EH (cell line): ENCODE measurements around the gene KCTD17.

ENCODE experiments used
- DNase-seq: peaks from one replicate; pipeline ENCODE4 v3.0.0-alpha.2; 2015; ENCODE audit warnings: low read depth

Gene KCTD17

DNA sequence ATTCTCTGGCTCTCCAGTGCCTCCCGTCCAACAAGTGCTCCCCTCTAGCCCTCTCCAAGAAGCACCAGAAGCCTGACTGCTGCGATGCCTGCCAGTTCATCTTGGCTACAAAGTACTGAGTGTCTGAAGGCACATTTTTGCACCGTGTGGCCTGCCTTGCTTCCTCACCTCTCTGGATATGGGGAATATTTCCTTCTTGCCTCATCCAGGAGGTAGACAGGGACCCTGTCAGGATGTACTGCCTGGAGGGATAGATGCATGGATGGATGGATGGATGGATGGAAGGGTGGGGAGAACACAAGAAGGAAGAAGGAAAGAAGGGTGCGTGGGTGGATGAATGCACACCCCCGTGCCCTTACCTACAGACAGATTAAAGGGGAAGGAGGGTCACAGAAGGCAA is 27.6 kb downstream of the KCTD17 start:
- no peak for DNase-seq

DNA sequence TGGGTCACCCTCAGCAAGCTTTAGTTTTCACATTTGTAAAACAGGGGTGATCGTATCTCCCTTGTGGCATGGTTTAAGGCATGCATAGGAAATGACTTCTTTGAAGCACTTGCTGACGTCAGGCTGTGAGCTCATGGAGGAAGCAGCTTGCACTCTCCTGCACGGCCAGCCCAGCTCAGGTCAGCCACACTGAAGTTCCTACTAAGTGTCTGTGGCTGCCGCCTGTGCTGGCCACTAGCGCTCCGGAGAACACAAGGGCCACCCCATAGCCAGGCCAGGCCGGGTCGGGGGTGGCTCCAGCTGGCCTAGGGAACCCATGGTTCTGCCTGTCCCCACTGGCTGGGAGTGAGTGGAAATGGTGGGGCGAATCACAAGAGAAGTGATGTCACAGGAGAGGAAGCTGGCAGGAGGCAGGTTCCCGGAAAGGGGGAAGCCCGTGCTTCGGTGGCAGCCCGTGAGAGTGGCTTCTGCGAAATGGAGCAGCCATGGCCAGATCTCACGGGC is 28.2 kb downstream of the KCTD17 start:
- peak; percentile 61 for DNase-seq

DNA sequence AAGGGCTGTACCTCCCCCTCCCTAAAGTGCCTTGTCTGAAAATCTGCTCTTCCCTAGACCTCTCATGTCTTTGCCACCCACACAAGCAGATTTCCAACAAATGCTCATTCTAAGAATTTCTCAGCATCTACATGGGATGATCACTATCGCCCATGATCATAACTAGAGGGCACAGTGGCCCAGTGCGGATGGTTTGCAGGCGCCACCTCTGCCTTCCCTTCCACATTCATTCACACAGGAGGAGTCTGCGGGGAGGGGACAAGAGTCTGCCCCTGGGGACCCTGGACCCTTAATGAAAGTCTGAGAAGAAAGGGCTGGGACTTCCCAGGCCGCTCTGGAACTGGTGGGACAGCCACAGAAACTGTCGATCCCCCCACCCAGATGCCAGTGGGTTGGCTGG is 28.9 kb downstream of the KCTD17 start:
- DNase-seq, result no peak

DNA sequence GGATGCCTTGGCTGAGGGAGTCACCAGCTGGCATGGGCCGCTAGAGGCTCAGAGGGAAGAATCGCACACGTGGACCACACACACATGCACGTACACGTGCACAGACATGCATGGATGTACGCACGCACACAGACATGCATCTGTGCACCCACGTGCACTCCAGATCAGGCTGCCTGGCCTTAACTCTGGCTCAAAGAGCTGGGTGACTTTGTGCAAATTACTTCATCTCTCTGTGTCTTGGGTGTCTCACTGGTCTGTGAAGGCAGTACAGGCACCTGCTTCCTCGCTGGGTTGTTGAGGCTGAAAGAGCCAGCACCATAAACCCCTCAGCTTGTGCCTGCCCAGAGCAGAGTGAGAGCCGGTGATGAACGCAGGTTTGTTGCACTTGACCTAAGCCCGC is 29.3 kb downstream of the KCTD17 start:
- no peak for DNase-seq

DNA sequence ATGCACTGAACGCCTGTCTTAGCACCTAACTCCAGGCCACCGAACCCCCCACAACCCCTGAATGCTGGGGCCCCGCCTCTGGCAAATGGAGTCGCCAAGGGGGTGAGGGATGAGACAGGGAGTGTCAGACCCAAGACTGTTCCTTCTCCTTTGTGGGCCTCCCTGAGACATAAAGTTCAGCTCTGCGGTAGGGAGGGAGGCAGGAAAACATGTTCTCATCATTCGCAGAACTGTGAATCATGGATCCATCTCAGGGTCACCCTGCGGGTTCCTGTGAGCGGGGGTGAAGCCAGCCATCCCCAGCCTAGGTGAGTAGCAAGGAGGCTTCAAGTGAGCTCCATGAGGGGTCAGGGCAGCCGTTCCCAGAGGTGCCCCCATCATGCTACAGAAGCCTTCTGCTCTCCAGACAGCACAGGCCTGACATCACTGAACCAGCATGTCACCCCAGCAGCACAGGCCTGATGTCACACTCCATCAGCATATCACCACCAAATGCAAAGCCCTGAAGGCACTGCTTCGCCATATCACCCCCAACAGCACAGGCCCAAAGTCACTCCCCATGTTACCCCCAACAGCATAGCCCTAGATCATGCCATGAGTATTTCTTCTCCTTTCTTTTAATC is 30.8 kb downstream of the KCTD17 start:
- no peak for DNase-seq

DNA sequence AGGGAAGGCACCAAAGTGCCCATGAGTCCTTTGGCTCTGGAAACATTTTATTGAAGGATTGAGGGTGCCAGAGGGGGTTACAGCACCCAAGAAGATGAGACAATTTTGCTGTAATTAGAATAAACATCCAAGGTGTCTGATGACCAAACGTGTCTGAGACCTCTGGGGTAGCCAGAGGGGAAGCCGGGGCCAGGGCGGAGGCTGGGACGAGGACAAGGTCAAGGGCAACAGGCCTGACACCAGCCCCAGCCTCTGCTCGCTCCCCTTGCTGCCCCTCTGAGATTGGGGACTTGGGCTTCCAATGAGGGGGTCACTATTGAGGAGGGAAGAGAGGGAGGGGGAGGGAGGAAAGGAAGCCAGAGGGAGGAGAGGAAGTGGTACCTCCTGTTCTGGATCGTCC is 32.4 kb downstream of the KCTD17 start:
- DNase-seq, result no peak

DNA sequence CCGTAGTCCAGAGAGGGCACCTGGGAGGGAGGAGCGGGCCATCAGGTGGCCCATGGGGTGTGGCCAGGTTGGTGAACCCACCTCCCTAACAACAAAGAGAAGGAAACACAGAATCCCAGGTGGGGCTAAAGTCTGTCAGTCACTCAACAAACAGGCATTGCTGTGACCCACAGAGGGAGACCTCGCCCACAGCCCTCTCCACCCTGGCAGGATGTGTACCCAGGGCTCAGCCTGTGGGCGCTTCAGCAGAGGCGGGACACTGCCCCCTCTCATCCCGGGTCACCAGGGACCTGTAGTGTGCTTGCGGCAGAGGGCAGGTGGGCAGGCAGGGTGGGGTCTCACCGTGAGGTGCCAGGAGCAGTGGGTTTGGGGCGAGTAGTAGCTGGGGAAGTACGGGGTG is 32.8 kb downstream of the KCTD17 start:
- DNase-seq, result no peak

DNA sequence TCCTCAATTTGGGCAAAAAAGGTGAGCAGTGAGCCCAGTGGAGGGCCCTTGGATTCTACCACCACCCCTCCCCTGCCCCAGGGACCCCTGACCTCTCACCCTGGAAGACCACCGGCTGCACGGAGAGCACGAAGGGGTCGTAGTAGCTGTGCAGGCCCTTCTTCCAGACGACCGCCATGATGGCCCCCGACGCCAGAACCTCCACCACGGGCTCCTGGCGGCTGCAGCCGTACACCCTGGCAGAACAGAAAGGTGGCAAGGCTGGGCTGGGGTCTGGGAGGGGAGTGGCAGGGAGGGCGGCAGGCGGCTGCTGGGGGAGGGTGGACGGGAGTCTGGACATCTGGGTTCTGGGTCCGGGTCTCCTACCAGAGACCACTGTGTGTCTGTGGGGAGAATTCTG is 34.6 kb downstream of the KCTD17 start:
- no peak for DNase-seq

DNA sequence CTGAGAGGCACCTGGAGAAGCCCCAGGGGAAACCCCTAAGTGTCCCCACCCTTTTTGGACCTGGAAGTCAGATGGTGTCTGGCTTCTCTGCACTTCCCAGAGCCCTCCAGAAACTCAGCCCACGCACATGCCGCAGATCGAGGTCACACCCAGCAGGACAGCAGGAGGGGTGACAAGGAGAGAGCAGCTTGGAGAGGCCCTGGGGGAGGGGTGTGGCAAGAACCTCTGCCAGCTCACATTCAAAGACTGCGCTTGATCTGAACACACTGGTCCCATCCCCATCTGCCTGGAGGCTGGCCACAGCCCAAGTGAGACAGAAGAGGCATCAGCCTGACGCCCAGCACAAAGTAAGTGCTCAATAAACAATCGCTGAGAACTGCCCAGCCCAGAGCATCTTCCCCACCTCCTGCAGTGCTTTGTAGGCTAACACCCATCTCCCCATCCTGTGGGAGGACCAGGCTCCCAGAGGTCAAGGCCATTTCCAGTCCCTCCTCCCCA is 36.6 kb downstream of the KCTD17 start:
- peak; percentile 49 for DNase-seq

DNA sequence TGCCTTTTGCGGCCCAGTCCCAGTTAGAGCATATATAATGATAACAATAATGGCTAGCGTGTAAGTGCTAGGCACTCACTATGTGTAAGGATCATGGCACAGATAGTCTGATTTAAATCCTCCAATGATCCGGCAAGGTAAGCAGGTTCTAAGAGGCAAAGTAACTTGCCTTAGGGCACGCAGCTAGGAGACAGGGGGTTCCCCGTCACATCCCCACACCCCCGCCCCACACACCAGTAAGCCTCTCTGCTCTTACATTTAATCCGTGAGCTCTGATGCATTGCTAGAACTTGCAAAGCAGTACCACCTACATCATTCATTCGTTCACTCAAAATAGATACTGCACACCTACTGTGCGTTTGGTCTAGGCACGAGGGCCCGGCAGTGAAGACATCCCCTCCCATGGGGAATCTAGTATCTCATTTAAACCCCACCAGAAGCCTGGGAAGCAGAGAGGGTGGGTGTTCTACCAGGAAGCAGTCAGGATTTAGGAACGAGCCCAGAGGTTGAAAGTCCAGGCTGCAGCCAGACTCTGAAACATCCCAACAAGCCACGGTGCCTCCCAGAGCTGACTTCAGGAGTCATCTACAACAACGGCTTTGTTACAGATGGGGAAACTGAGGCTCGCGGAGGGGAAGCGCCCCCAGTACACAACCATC is 37.3 kb downstream of the KCTD17 start:
- DNase-seq, result no peak

DNA sequence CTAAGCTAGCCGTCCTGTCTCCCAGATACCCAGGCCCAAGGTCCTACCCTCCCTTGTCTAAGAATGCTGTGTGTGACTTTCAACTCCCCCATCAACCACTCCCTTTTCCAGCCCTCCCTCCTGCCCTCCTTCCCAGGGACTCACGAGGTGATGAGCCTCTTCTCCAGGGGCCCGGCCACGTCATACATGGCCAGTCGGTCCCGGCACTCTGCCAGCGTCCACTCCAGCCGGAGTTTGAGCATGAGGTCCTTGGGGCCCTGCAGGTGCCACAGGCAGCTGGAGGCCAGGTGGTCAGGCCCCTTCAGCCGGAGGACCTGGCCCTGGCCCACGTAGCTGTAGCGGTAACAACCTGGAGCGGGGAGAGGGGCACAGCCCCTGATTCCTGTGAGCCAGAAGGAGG is 37.9 kb downstream of the KCTD17 start:
- DNase-seq, result no peak

DNA sequence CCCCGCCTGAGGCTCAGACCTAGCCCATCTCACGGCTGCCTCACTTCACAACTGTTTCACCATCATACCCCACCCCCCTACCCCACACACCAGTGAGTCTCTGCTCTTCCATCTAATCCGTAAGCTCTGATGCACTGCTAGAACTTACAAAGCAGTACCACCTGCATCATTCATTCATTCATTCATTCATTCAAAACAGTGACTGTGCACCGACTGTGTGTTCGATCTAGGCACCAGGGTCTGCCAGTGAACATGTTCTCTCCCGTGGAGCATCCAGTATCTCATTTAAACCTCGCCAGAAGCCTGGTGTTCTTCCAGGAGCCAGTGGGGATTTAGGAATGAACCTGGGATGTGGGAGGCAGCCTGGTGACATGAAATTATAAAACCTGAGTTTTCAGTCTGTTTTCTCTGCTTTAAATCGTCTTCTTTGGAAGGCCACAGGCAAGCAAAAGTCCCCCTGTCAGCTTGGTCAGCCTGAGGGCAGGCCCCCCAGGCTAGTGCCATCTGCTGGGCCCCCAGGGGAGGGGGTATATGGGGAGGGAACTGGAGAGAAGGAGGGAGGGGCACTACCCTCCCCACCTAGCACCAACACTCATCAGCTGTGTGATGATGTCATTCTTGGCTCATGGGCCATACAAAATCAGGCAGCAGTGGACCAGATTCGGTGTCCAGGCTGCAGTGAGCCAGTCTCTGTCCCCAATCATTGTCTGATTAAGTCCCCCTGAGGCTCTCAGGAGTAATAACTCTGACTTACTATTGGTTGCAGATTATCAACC is 39.6 kb downstream of the KCTD17 start:
- no peak for DNase-seq

DNA sequence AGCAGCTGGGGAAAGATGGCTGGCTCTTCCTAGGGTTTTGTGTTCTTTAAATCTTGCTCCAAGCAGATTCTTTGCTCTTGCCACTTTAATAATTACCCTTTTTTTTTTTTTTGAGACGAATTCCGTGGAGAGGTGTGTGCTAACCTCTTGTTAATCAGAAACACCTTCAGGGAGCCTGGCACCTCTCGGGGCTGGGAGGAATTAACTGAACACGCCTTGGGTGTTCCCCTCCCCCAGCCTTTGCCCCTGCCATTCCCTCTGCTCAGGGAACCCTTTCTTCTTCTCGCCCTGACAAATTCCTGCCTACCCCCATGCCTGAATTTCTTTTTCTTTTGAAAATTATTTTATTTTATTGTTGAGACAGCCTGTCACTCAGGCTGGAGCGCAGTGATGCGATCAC is 40.5 kb downstream of the KCTD17 start:
- DNase-seq, result no peak

DNA sequence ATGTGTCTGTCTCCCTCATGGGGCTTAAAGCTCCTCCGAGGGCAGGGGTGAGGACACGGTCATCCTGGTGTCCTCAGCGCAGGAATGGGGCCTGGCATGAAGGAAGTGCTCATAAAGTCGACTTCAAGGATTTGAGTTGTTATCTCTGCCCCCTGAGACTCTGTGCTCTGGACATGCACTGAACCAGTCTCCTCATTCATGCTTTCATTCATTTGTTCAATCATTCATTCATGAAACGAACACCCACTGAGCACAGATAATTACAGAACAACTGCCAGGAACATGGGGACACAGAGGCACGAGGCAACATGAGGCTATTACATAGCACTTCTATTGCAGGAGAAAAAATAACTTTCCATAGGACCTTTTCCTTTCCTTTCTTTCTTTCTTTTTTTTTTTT is 41.5 kb downstream of the KCTD17 start:
- no peak for DNase-seq

DNA sequence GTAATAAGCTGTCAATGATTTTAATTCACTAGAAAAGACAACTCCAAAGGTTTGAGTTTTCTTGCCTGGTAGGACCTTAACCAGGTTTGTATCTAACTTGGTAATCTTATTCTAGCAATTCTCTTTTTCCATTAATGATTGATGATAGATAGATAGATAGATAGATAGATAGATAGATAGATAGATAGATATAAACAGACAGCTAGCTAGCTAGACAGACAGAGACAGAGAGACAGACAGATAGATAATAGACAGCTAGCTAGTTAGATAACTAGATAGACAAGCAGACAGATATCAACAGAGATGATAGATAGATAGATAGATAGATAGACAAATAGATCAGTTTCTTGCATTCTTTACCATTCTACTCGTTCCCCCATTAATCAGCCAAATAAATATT is 42.7 kb downstream of the KCTD17 start:
- DNase-seq, result no peak

DNA sequence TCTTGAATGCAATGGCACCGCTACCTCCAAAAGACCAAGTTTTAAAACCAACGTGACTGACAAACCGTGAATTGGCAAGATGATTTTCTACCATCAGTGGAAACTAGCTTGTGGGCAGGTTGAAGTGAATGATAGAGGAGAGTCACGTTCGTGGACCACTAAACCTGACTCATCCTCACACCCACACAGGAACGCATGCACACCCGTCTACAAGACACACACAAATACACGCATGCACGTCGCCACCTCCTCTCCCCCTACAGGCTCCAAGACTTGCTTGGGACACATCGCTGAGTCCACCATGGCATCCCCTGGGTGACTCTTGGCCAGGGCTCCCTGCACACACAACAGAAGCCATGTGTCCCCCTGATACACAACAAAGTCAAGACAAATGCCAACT is 43.6 kb downstream of the KCTD17 start:
- DNase-seq, result no peak

DNA sequence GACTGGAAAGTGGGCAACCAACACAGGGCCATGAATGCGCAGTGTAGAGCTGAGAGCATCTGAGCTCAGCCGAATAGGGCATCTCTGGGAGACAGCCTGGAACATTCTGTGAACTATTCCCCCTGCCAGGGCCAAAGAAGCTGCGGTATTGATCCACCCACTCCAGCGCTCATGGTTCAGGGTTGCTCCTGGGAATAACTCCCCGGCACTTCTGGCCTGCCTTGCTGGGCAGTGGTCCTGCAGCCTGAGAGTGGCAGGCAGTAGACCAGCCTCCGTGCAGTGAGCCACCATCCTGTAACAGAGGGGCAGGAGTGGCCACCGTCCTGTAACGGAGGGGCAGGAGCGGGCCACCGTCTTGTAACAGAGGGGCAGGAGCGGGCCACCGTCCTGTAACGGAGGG is 45.8 kb downstream of the KCTD17 start:
- no peak for DNase-seq

DNA sequence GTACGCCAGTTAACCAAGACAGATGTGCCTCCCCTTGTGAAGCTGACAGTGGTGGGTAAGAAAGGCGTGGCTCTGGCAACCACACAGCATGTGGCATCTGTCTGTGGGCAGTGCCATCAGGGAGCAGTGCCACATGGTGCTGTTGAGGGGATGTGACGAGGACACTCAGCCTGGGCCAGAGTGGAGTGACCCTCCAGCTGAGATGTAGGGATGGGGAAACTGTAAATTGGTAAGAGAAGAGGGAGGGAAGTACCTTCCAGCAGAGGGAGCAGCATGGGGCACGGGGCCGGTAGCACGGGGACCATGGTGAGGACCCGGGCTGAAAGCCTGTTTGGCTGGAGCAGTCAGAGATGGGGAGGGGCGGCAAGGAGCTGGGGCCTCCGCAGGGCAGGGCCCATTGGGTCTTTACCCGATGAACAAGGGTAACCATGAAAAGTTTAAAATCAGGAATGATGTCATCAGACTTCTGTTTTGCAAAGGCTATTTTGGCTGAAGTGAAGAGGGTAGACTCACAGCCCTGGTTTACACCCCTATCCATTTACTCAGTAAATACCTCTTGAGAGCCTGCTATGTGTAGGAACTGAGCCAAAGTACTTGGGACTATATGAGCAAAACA is 47.5 kb downstream of the KCTD17 start:
- DNase-seq, result no peak

DNA sequence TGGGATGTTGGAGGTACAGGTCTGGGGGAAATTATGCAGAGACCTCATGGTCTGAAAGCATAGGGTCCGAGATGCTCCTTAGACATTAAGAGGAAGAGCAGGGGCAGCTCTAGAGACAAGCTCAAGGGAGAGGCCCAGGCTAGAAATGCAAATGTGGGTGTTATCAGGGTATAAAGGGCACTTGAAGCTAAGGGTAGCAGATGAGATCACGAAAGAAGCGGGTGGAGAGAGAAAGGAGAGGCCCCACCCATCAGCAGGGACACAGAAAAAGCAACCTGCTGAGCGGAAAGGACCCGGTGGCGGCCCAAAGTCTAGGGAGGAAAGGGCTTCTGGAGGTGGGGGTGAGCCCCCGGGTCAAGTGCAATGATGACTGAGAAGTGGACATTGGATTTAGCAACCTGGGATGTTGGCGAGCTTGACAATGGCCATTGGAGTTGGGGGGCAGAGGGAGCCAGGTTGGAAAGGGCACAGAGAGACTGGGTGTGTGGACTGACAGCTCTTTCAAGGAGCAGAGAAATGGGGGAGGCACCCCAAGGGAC is 49.1 kb downstream of the KCTD17 start:
- DNase-seq, result no peak

DNA sequence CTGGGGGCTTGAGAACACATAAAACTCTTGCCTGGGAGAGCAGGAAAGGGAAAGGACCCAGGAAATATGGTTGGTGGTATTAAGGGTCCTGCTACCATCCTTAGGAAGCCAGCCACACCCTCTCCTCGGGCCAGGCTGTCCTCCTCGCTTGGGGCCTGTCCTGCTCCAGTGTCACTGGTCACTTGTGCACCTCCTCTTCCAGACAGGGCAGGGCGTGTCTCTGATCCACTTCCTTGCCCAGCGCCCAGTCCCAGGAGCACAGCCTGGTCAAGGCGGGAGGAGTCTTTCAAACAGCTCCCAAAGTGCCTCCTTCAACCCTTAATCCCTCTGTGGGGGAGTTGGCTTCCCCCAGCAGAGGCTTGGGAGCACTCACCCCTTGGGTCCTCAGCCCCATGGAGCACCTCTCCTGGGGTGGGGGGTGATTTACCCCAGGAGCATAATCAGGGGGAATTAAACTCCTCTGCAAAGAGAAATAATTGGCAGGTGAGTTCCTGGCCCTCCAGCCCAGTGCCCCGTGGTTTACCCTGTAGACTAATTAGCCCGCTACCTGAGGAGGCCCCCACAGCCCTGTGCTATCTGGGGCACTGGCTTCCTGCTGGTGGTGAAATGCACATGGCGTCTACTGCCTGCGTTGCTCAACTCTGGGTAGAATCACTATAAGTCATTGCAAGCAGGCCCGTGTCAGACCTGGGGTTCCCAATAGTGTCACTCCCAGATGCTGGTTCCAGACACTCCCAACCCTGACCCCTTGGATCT is 49.9 kb downstream of the KCTD17 start:
- no peak for DNase-seq

DNA sequence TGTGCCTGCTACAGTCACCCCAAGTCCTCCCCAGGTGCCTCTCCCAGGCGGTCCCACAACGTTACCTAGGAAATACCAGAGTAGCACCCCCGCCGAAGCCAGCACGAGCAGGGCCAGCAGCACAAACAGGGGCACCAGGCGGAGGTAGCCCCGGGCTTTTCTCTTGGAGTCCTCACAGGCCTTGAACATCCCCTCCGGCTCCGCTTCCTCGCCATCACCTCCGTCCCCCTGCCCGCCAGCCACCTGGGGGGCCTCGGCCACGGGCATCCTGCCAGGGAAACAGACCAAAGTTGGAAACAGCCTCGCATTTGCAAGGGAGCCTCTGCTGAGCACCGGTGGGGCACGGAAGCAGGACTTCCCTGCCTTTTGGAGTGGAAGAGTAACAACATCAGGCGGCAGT is 51.6 kb downstream of the KCTD17 start:
- no peak for DNase-seq
